ENCODE data around the gene AGER.

GRCh38 chr6:32174416-32174815 lies 9.6 kb downstream of the AGER start:
- TF ChIP-seq ZFP3 (CRISPR knock-in tag; IDR thresholded peaks at IDR 0.05): no peak
- TF ChIP-seq ZFP30 (CRISPR knock-in tag; IDR thresholded peaks at IDR 0.05): no peak
- no peak for TF ChIP-seq PATZ1 (CRISPR knock-in tag; IDR thresholded peaks at IDR 0.05; ENCODE audit: borderline replicate concordance)
- TF ChIP-seq ZNF70 (CRISPR knock-in tag; IDR thresholded peaks at IDR 0.05): no peak
- TF ChIP-seq TOX (CRISPR knock-in tag; IDR thresholded peaks at IDR 0.05; ENCODE audit: borderline replicate concordance): no peak
- no peak for TF ChIP-seq OSR1 (CRISPR knock-in tag; IDR thresholded peaks at IDR 0.05)
- no peak for TF ChIP-seq CREB5 (CRISPR knock-in tag; IDR thresholded peaks at IDR 0.05; ENCODE audit: low read depth)
- TF ChIP-seq BACH2 (CRISPR knock-in tag; IDR thresholded peaks at IDR 0.05; ENCODE audit: borderline replicate concordance): no peak
- no peak for TF ChIP-seq ZNF8 (CRISPR knock-in tag; IDR thresholded peaks at IDR 0.05)
- no peak for TF ChIP-seq ESRRG (CRISPR knock-in tag; IDR thresholded peaks at IDR 0.05)
